ENCODE results near the gene MRPS30.
"Not testable (repeated sequence)": the region's sequence is repeated elsewhere in the genome, so short reads cannot be mapped to it uniquely, and the experiment has no call there.

The MRPS30 gene

DNA sequence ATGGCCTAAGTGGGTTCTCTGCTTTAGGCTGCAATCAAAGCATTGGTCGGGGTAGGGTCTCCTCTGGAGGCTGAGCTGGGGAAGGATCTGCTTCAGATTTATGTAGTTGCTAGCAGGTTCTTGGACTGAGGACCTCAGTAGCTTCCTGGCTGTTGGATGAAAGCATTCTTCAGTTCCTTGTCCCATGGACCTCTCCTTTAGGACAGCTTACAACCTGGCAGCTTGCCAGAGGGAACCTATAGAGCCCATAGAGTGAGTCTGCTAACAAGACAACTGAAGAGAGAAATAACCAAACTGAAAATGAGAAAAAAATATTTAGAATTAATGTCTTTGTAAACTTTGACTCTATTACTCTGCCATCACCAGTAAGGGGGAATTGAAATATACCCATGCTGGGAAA lies 12.4 kb downstream of the MRPS30 start:
- DNase-seq, result no peak

DNA sequence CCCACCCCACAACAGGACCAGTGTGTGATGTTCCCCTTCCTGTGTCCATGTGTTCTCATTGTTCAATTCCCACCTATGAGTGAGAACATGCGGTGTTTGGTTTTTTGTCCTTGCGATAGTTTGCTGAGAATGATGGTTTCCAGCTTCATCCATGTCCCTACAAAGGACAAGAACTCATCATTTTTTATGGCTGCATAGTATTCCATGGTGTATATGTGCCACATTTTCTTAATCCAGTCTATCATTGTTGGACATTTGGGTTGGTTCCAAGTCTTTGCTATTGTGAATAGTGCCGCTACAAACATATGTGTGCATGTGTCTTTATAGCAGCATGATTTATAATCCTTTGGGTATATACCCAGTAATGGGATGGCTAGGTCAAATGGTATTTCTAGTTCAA lies 15.9 kb downstream of the MRPS30 start:
- DNase-seq, result not testable (repeated sequence)

DNA sequence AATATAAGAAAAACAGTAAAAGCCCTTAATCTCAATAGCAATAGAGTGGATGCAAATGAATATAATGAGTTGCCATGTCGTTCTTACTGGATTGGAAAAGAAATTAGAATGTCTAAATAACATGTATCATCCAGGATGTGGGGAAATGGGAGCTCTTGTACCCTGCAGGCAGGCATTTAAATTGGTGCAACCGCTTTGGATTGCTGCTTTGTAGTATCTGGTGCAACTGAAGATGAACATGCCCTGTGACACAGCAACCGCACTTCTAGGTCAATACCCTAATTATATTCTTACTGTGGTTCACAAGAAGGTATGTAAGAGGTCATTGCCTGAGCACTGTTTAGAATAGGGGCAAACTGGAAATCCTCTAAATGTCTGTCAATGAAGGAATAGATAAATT lies 18.9 kb downstream of the MRPS30 start:
- DNase-seq, result no peak

DNA sequence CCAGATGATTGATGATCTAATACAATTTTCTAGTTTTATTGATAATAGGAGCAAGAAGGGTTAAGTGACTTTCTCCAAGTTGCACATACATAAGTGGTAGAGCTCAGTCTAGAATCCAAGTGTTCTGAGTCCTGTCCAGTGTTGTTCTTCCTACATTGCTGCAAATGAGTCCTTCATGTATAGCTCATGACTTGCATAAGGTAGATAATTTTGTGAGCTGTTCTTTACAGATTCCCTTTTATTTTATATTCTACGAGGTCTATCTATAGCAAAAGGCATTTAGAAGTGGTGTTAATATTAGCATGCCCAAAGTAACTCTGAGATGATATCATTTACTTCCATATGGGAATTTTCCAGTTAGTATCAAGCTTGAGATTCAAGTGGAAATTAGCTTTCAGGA lies 20.0 kb downstream of the MRPS30 start:
- DNase-seq, result no peak

DNA sequence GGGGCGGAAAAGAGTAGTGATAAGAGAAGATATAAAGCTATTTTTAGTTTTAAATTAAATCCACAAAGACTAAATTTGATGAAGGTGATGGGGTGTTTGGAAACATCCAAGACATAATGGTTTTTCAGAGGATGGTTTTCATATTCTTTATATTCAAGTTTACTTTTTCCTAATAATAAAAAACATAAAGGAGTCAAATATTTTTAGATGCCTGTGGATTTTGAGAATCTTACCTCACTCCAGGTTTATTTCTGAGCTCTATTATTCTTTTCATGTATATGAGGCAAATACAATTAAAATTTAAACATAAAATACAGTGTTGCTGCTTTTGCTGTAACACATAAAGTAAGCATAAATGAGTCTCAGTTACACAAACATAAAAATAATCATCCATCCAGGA lies 22.2 kb downstream of the MRPS30 start:
- DNase-seq, result no peak

DNA sequence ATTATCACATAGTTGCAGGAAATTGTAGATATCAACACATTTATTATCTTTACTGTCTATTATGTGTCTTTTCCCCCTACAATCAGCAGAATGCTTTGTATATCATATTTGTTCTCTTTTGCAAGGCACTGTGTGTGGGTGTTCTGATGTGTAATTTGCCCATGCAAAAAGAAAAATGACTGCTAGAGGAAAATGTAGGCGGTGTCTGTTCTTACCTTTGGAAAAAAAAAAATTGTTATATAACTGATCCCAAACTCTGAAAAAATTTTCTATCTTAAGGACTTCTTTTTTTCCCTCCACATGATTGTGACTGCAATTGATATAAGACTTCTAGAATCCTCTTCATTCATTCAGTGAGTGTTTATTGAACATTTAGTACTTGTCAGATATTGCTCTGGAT lies 24.5 kb downstream of the MRPS30 start:
- no peak for DNase-seq

DNA sequence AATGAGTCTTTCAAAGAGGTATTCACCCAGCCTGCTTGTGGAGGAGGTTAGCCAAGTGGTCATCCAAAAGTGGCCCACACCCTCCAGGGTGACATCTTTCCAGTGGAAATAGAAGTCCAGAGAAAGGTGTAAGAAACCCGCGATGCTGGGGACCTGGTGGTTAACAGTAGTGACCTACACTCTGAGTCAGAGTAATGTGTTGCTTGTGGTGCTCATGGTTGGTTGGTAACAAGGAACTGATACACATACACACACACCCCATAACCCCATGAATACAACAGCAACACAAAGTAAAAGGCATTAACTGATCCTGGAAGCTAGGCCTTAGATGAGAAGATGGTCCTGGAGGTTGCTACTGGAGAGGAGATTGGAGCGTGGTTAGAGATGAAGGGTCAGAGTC lies 26.9 kb downstream of the MRPS30 start:
- no peak for DNase-seq

DNA sequence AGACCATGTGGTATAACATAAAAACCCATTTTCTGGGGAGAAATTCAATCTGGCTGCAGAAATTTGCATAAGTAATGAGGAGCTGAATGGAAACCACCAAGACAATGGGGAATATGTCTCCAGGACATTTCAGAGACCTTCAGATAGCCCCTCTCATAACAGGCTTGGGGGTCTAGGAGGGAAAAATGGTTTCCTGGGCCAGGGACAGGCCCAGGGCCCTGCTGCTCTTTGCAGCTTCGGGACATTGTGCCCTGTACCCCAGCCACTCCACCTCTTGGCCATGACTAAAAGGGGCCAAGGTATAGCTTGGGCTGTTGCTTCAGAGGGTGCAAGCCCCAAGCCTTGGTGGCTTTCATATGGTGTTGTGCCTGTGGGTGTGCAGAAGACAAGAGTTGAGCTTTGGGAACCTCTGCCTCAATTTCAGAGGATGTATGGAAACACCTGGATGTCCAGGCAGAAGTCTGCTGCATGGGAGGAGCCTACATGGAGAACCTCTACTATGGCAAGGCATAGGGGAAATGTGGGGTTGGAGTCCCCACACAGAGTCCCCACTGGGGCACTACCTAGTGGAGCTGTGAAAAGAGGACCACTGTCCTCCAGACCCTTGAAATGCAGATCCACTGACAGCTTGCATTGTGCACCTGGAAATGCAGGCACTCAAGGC lies 30.4 kb downstream of the MRPS30 start:
- no peak for DNase-seq

DNA sequence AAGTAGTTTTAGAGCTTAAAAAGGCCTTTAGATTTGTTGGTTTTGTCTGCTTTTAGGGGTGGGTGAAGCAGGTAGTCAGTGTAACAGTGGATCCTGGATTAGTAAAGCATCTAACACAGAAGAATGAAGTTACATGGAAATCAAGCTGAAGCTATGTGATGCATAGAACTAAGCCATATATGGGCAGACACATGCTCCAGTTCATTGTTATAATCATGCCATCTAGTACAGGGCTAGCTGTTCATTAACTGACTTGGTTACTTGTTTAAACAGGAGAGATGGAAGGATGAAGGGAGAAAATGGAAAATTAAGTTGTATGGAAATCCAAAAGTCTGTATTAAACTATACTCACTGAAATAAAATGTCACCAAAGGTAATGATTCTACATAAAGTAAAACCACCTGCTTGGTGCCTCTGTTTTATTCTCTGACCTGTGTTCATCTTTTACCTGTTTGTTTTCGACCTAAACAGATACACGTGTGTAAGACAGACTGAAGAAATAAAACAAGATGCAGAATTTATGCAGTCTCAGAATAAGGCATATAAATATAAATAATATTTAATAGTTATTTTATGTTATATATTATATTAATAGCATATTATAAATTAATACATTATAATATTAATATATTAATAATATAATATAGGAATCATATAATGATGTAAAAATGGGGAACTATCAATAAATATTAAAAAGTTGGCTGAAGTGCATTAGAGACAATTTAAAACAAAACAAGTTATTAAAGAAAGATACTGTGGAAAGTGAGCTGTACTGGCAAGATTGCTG lies 33.9 kb downstream of the MRPS30 start:
- DNase-seq, result no peak

DNA sequence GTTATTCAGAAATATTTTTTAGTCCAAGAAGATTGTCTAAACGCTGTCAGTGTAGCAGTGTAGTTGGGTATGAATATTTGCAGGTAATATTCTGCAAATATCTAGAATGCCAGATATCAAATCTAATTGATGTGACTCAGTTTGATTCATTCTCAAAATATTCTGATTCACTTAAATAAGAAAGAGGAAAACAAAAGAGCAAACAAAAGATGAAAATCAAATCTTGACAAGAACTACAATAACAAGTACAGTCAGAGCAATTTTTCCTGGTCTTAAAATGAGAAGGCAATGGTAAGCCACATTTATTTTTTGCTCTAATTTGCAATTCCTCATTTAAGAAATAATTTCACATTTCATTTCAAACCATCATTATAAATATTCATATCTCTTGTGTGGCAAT lies 36.0 kb downstream of the MRPS30 start:
- no peak for DNase-seq

DNA sequence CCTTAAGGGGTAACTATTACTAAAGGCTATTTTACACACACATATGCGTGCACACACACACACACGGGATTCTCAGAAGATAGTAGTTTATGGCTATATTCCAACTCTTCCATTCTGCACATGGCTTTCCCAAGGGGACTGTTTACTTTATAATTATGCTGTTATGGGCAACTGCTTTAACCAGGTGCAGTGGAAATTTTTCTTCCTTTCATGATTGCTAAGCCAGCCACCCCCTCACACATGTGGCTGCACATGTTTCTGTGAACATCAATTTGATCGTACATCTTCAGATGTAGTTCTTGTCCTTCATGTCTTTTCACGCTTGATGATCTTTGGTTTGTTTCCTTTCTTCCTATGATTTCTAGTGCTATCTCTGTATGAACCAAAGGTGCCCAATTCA lies 37.0 kb downstream of the MRPS30 start:
- DNase-seq, result no peak

DNA sequence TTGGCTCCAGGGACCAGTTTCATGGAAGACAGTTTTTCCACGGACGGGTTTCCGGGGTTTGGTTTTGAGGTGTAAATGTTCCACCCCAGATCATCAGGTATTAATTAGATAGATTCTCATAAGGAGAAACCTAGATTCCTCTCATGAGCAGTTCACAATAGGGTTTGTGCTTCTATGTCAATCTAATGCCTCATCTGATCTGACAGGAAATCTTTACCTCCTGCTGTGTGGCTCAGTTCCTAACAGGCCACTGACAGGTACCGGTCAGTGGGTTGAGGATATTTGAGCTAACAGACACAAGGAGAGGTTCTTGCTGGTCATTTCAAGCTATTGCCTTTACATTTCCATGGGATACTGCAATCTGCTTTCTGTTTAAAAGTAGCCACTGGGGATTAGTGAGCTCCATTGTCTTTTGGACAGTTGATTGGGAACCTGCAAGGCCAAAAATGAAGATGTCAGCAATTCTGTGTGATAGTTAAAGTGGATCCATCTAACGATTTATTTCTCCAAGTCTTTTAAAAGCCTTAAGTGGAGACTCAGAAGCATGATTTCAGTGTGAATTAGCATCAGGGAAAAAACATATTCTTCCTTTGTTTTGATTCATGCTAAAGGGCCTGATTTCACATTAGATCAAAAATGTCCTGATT lies 38.6 kb downstream of the MRPS30 start:
- DNase-seq, result no peak

DNA sequence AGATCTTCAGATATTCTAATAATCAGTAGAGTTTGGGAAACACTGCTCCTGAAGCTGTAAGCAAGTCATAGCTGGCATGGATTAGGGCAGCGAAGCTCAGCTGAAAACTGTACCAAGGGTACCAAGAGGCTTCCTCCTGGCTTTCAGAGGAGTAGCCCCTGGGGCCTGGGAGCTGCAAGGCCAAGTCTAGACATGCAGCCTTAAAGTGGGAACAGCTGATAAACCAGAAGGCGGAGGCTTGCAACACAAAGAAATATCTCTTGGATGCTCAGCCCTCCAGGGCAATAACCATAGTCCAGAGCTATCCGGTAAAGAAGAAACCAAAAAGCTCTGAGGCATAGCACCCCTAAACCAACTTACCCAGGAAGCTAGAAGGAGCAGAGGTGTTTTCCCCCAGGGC lies 51.5 kb downstream of the MRPS30 start:
- no peak for DNase-seq

DNA sequence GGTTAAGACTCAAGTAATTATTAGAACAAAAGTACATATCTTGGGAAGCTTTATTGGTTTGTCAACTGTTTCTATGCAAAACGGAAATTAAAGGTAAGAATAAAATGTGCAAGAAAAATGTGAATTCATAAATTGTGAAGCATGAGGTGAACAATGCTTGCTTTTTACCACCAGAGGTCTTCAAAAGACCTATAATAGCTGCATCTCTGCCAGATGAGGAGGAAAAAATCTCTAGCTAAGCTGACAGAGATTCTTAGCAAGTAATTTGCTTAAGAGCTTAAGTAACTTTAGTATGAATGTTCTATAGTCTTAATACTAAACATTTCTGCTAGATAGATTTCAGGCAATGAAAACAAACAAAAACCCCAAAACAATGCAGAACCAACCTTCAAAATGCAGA lies 54.1 kb downstream of the MRPS30 start:
- no peak for DNase-seq
